Small intestine (tissue), 7 donors: ENCODE measurements around the gene NCBP3. TPM values are rescaled to one million over a fixed set of nuclear protein-coding genes. Genes with fewer than 3 reads are reported as not detected.
"Not testable (repeated sequence)": the region's sequence is repeated elsewhere in the genome, so short reads cannot be mapped to it uniquely, and the experiment has no call there.

Experiments used
- DNase-seq, 2 donors: peaks; one replicate each; pipeline versions ENCODE4 v3.0.0 to v3.0.0-alpha.2; 2013
- FAIRE-seq: peaks from 2 replicates; lab custom pipeline; 2012; peaks lifted over from hg19 to GRCh38; lab: Jason Lieb, UNC
- H3K27ac ChIP-seq, 3 donors: one replicate each; pipeline ENCODE4 v1.5.1; 2013; ENCODE audit warnings: low read length in 2 of 3, mild to moderate bottlenecking in 2 of 3, control low read depth in 1 of 3, inconsistent platforms in 1 of 3, low read depth in 1 of 3, moderate library complexity in 1 of 3
- H3K27me3 ChIP-seq, 3 donors: one replicate each; pipeline ENCODE4 v1.6.1; 2013; ENCODE audit warnings: low read length in 3 of 3, inconsistent platforms in 1 of 3; ENCODE audit not compliant: control insufficient read depth in 3 of 3, insufficient read depth in 3 of 3
- H3K36me3 ChIP-seq, 3 donors: one replicate each; pipeline ENCODE4 v1.6.1; 2013; ENCODE audit warnings: low read length in 3 of 3, inconsistent platforms in 1 of 3, low read depth in 1 of 3, mild to moderate bottlenecking in 1 of 3, moderate library complexity in 1 of 3; ENCODE audit not compliant: control insufficient read depth in 3 of 3, insufficient read depth in 2 of 3
- H3K4me1 ChIP-seq, 3 donors: one replicate each; pipeline ENCODE4 v1.6.1; 2013; ENCODE audit warnings: low read length in 2 of 3, inconsistent platforms in 1 of 3, low read depth in 1 of 3, mild to moderate bottlenecking in 1 of 3, moderate library complexity in 1 of 3; ENCODE audit not compliant: control insufficient read depth in 3 of 3, insufficient read depth in 2 of 3
- H3K4me3 ChIP-seq, 3 donors: one replicate each; pipeline ENCODE4 v1.5.1; 2013; ENCODE audit warnings: low read length in 3 of 3, control low read depth in 1 of 3, inconsistent platforms in 1 of 3, low read depth in 1 of 3, mild to moderate bottlenecking in 1 of 3, moderate library complexity in 1 of 3
- H3K9me3 ChIP-seq, 2 donors: one replicate each; pipeline ENCODE4 v1.6.1; 2013; ENCODE audit warnings: low read depth in 1 of 2, low read length in 1 of 2; ENCODE audit not compliant: control insufficient read depth in 2 of 2, insufficient read depth in 1 of 2
- WGBS, 3 donors: extraction: QIAGEN DNeasy Blood & Tissue Kit; methylation state at CpG; one replicate each; pipeline ENCODE4 v1.1.7; 2013; 5-methylcytosine and 5-hydroxymethylcytosine counted together
- polyA plus RNA-seq, 4 donors: library from polyadenylated mRNA; stranded (reverse) in 3 of 4; unstranded in 1 of 4; fragments of 200-250 nt in 3 of 4; fragments of 120-200 nt in 1 of 4; gene quantifications; one replicate each; pipeline versions ENCODE4 v1.2.1 to v1.2.3, GENCODE V29; 2013
- donor health status: healthy with polysubstance abuse.
- donor health status: control.
- donor health status: control.
- donor health status: Bipolar disorder and iron deficiency.
- donor health status: healthy.

NCBP3 gene
- polyA plus RNA-seq, 4 donors, result 14.9 to 64.3 (median 21.2) TPM

GRCh38 chr17:3848229-3848835 lies 2.3 kb upstream of the NCBP3 start:
- Histone ChIP-seq H3K4me3 (no peak overlapping the region), H3K36me3 (peaks cover 0 to 11% (median 0%) of the 10 kb centered on the region in 3 donors), H3K27me3 (peaks cover 0 to 2% (median 0%) of the 10 kb centered on the region in 3 donors), H3K9me3 (no peaks in the 10 kb centered on the region), H3K27ac (no peak overlapping the region), H3K4me1 (peaks cover 3 to 11% (median 6%) of the 10 kb centered on the region in 3 donors)
- 82 to 89% (median 86%) methylated on average over 9 of the region's 9 CpGs for WGBS, 3 donors
- FAIRE-seq (no peak), DNase-seq (no peak)

- FAIRE-seq, result no peak
- Histone ChIP-seq H3K27me3 (peaks cover 0 to 2% (median 0%) of the 10 kb centered on the region in 3 donors), H3K9me3 (no peaks in the 10 kb centered on the region), H3K4me3 (no peak overlapping the region), H3K4me1 (peaks cover 3 to 11% (median 6%) of the 10 kb centered on the region in 3 donors), H3K36me3 (peaks cover 0 to 19% (median 0%) of the 10 kb centered on the region in 3 donors), H3K27ac (no peak overlapping the region)
- DNase-seq, result no peak
- WGBS, 3 donors, result 88 to 93% (median 92%) methylated on average over 9 of the region's 9 CpGs
Measured at GRCh38 chr17:3847165-3847670, 1.2 kb upstream of the NCBP3 start.

GRCh38 chr17:3846437-3847164 lies 555 bp upstream of the NCBP3 start:
- FAIRE-seq, result no peak
- Histone ChIP-seq H3K4me3 (no peak overlapping the region), H3K9me3 (no peaks in the 10 kb centered on the region), H3K27ac (no peak overlapping the region), H3K4me1 (peaks cover 3 to 11% (median 6%) of the 10 kb centered on the region in 3 donors), H3K36me3 (peaks cover 0 to 26% (median 0%) of the 10 kb centered on the region in 3 donors), H3K27me3 (peaks cover 0 to 2% (median 0%) of the 10 kb centered on the region in 3 donors)
- WGBS, 3 donors, result 44 to 46% (median 45%) methylated on average over 17 of the region's 17 CpGs
- no peak for DNase-seq

- Histone ChIP-seq H3K27me3 (peaks cover 0 to 2% (median 0%) of the 10 kb centered on the region in 3 donors), H3K36me3 (peaks cover 0 to 33% (median 0%) of the 10 kb centered on the region in 3 donors), H3K4me1 (peaks cover 3 to 11% (median 6%) of the 10 kb centered on the region in 3 donors), H3K9me3 (no peaks in the 10 kb centered on the region), H3K27ac (peak overlapping the region; percentile 77 to 95 (median 83)), H3K4me3 (peak overlapping the region; percentile 93 to 100 (median 93))
- 0 to 1% (median 0%) methylated on average over 8 of the region's 8 CpGs for WGBS, 3 donors
- DNase-seq (peak in 1 of 2 donors; percentile 60), FAIRE-seq (no peak)
Measured at GRCh38 chr17:3845291-3845620, 790 bp downstream of the NCBP3 start.

- H3K9me3 ChIP-seq, H3K4me3 ChIP-seq, H3K27ac ChIP-seq, DNase-seq, H3K27me3 ChIP-seq, FAIRE-seq: not testable (repeated sequence)
- peaks cover 3 to 16% (median 6%) of the 10 kb centered on the region in 3 donors for H3K4me1 ChIP-seq
- WGBS, 3 donors, result 92 to 95% (median 92%) methylated on average over 19 of the region's 19 CpGs
- peaks cover 0 to 37% (median 0%) of the 10 kb centered on the region in 3 donors for H3K36me3 ChIP-seq
Measured at GRCh38 chr17:3844556-3844955, 1.5 kb downstream of the NCBP3 start.

- WGBS, 3 donors, result 9 to 32% (median 19%) methylated on average over 3 of the region's 3 CpGs
- Histone ChIP-seq H3K36me3 (peaks cover 0 to 41% (median 0%) of the 10 kb centered on the region in 3 donors), H3K27ac (no peak overlapping the region), H3K4me3 (no peak overlapping the region), H3K4me1 (peaks cover 3 to 20% (median 6%) of the 10 kb centered on the region in 3 donors), H3K9me3 (no peaks in the 10 kb centered on the region), H3K27me3 (peaks cover 0 to 2% (median 0%) of the 10 kb centered on the region in 3 donors)
- FAIRE-seq (no peak), DNase-seq (peak; percentile 72 to 75)
Measured at GRCh38 chr17:3843935-3844516, 2.0 kb downstream of the NCBP3 start.

GRCh38 chr17:3838206-3838605 lies 7.8 kb downstream of the NCBP3 start:
- H3K27me3 ChIP-seq, result no peaks in the 10 kb centered on the region
- H3K4me3 ChIP-seq, result no peak overlapping the region
- H3K36me3 ChIP-seq, result peaks cover 2 to 59% (median 4%) of the 10 kb centered on the region in 3 donors
- DNase-seq, result peak; percentile 97 to 100
- no peak for FAIRE-seq
- 21 to 69% (median 44%) methylated on average over 12 of the region's 12 CpGs for WGBS, 3 donors
- H3K9me3 ChIP-seq, result no peaks in the 10 kb centered on the region
- peak overlapping the region; percentile 36 to 81 (median 80) for H3K27ac ChIP-seq
- H3K4me1 ChIP-seq, result peaks cover 0 to 22% (median 2%) of the 10 kb centered on the region in 3 donors

- FAIRE-seq (no peak), DNase-seq (no peak)
- Histone ChIP-seq H3K27me3 (no peaks in the 10 kb centered on the region), H3K9me3 (no peaks in the 10 kb centered on the region), H3K4me3 (no peak overlapping the region), H3K36me3 (peaks cover 2 to 50% (median 4%) of the 10 kb centered on the region in 3 donors), H3K4me1 (peaks cover 0 to 22% (median 2%) of the 10 kb centered on the region in 3 donors), H3K27ac (no peak overlapping the region)
- 94 to 96% (median 96%) methylated on average over 10 of the region's 10 CpGs for WGBS, 3 donors
Measured at GRCh38 chr17:3836551-3836950, 9.5 kb downstream of the NCBP3 start.
